Activated naive CD8-positive, alpha-beta T cell treated with anti-CD3 and anti-CD28 coated beads, Interleukin-2, amount 50 U/mL, for 24 hours (primary cell): ENCODE results near the gene MRPL1.
"Not testable (repeated sequence)": the region's sequence is repeated elsewhere in the genome, so short reads cannot be mapped to it uniquely, and the experiment has no call there.

ENCODE experiments used
- ATAC-seq: fragments of 150-1000 bp; cut with Tn5 transposase; one replicate; pipeline ENCODE4 v1.10.0; 2021
- DNase-seq: peaks from one replicate; pipeline ENCODE4 v3.0.0; 2021
- H3K27ac Mint-ChIP-seq: one replicate; pipeline ENCODE4 v1.8.0; 2021; ENCODE audit warnings: mild to moderate bottlenecking, mixed read lengths
- H3K27me3 Mint-ChIP-seq: one replicate; pipeline ENCODE4 v1.8.0; 2021; ENCODE audit warnings: mixed read lengths
- H3K36me3 Mint-ChIP-seq: one replicate; pipeline ENCODE4 v1.8.0; 2021; ENCODE audit warnings: low read depth, mixed read lengths
- H3K4me1 Mint-ChIP-seq: one replicate; pipeline ENCODE4 v1.8.0; 2021; ENCODE audit warnings: mixed read lengths
- H3K4me3 Mint-ChIP-seq: one replicate; pipeline ENCODE4 v1.8.0; 2021; ENCODE audit warnings: mild to moderate bottlenecking, moderate library complexity, mixed read lengths
- H3K9me3 Mint-ChIP-seq: one replicate; pipeline ENCODE4 v1.8.0; 2021; ENCODE audit warnings: mixed read lengths

MRPL1 gene

DNA sequence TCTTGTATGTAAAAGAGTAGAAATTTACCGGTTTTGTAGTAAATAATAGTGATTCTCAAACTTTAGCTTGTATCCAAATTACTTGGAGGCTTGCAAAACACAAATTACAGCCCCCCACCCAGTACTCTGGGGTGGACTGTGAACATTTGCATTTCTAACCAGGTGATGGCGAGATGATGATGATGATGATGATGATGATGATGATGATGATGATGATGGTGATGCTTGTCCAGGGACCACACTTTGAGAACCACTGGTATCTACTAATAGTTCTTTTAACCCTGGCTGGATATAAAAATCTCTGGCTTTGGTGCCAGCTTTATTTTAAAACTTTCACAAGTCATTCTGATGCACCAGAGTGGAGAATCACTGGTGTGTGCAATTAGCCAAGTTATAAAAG, 96.3 kb downstream of the MRPL1 start:
- Mint-ChIP-seq H3K4me3 (no peak overlapping the region), H3K27me3 (no peaks in the 10 kb centered on the region), H3K4me1 (peaks cover 15% of the 10 kb centered on the region), H3K9me3 (no peaks in the 10 kb centered on the region), H3K27ac (no peak overlapping the region), H3K36me3 (peaks cover 10% of the 10 kb centered on the region)
- DNase-seq = no peak
- ATAC-seq = no peak

DNA sequence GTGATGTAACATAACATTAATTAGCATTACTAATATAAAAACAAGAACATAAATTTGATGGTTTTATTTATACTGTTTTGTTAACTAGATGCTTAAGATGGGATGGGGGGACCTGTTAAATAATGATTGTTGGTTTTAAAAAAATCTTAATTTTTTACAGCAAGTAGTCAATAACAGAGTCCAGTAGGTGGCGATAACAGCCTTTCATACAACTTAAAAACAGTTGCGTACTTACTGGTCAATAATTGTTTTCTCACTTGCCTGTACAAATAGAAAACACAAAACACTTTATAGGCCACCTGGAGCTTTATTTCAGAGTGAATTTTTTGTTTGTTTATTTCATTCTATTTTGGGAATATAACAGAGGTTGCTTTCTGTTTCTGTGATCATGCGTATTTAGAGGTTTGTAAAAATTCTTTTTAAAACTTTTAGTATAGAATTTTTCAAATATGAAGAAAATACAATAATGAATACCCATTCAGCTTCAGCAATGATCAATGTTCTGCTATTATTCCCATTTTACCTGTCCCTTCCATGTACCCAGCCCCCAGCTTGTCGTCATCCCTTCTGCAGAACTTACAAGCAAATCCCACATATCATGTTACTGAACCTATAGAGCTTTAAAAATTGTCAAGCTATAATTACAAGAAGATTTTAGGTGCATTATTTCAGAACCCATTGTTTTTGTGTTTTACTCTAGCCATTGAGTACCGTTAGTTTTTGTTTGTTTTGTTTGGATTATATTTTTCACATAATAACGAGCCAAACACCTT, 97.1 kb downstream of the MRPL1 start:
- Mint-ChIP-seq H3K36me3 (peaks cover 5% of the 10 kb centered on the region), H3K4me1 (peaks cover 13% of the 10 kb centered on the region), H3K4me3 (no peak overlapping the region), H3K9me3 (no peaks in the 10 kb centered on the region), H3K27me3 (no peaks in the 10 kb centered on the region), H3K27ac (no peak overlapping the region)
- DNase-seq = no peak
- no peak for ATAC-seq

DNA sequence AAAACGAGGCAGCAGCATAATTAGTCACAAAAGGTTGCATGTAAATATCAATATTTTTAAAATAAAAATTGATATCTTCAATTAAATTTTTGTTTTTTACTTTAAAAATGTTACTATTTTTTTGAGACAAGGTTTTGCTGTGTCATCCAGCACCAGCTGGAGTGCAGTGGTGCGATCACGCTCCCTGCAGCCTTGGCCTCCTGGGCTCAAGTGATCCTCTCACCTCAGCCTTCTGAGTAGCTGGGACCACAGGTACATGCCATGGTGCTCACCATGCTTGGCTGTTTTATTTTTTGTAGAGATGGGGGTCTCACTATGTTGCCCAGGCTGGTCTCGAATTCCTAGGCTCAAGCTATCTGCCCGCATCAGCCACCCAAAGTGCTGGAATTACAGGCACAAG, 97.7 kb downstream of the MRPL1 start:
- no peaks in the 10 kb centered on the region for H3K27me3 Mint-ChIP-seq
- no peak overlapping the region for H3K4me3 Mint-ChIP-seq
- ATAC-seq (no peak), DNase-seq (no peak)
- peaks cover 12% of the 10 kb centered on the region for H3K4me1 Mint-ChIP-seq
- no peaks in the 10 kb centered on the region for H3K9me3 Mint-ChIP-seq
- H3K36me3 Mint-ChIP-seq = peaks cover 4% of the 10 kb centered on the region
- H3K27ac Mint-ChIP-seq = no peak overlapping the region

DNA sequence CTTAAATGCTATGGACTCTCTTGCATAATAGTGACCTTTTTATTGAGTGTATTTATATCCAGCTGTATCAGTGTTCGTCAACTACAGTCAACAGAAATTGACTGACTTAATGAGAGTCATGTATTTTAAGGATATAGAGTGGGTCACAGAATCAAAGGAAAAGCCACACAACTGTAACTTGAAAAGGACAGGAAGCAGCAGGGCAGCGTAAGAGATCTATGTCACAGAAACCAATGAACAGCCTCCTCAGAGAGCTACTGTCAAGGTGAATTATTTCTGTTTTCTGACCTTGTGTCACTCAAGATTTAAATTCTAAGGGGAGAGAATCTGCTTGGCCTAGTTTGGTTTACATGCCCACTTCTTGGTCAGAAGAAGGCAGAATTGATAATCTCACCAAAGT, 100.4 kb downstream of the MRPL1 start:
- Mint-ChIP-seq H3K27ac (no peak overlapping the region), H3K4me1 (no peaks in the 10 kb centered on the region), H3K9me3 (no peaks in the 10 kb centered on the region), H3K4me3 (no peak overlapping the region), H3K27me3 (no peaks in the 10 kb centered on the region), H3K36me3 (no peaks in the 10 kb centered on the region)
- ATAC-seq (no peak), DNase-seq (no peak)

DNA sequence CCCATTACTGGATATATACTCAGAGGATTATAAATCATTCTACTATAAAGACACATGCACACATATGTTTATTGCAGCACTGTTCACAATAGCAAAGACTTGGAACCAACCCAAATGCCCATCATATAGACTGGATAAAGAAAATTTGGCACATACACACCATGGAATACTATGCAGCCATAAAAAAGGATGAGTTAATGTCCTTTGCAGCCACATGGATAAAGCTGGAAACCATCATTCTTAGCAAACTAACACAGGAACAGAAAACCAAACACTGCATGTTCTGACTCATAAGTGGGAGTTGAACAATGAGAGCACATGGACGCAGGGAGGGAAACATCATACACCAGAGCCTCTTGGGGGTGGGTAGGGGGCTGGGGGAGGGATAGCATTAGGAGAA, 111.0 kb downstream of the MRPL1 start:
- ATAC-seq, H3K27ac Mint-ChIP-seq, H3K9me3 Mint-ChIP-seq, H3K4me3 Mint-ChIP-seq, DNase-seq, H3K4me1 Mint-ChIP-seq, H3K36me3 Mint-ChIP-seq: not testable (repeated sequence)
- peaks cover 16% of the 10 kb centered on the region for H3K27me3 Mint-ChIP-seq

DNA sequence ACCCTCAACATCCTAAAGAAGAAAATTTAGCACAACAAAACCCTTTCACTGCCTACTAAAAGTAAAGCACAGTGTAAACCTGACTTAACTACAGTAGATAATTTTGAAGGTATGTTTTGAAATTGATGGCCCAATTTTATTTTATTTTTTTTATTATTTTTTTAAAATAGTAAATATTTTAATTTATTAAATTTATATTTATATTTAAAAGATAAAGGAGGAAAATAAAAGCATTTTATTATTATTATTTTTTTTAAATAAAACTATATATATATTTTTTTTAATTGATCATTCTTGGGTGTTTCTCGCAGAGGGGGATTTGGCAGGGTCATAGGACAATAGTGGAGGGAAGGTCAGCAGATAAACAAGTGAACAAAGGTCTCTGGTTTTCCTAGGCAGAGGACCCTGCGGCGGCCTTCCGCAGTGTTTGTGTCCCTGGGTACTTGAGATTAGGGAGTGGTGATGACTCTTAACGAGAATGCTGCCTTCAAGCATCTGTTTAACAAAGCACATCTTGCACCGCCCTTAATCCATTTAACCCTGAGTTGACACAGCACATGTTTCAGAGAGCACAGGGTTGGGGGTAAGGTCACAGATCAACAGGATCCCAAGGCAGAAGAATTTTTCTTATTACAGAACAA, 120.4 kb downstream of the MRPL1 start:
- not testable (repeated sequence) for H3K27me3 Mint-ChIP-seq, DNase-seq, H3K4me3 Mint-ChIP-seq, H3K36me3 Mint-ChIP-seq, H3K9me3 Mint-ChIP-seq, ATAC-seq, H3K4me1 Mint-ChIP-seq, H3K27ac Mint-ChIP-seq

DNA sequence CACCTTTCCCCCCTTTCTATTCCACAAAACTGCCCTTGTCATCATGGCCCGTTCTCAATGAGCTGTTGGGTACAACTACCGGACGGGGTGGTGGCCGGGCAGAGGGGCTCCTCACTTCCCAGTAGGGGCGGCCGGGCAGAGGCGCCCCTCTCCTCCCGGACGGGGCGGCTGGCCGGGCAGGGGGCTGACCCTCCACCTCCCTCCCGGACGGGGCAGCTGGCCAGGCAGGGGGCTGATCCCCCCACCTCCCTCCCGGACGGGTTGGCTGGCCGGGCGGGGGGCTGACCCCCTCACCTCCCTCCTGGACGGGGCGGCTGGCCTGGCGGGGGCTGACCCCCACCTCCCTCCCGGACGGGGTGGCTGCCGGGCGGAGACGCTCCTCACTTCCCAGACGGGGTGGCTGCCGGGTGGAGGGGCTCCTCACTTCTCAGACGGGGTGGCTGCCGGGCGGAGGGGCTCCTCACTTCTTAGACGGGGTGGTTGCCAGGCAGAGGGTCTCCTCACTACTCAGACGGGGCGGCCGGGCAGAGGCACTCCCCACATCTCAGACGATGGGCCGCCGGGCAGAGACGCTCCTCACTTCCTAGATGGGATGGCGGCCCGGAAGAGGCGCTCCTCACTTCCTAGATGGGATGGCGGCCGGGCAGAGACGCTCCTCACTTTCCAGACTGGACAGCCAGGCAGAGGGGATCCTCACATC, 121.1 kb downstream of the MRPL1 start:
- not testable (repeated sequence) for H3K27me3 Mint-ChIP-seq, DNase-seq, ATAC-seq, H3K9me3 Mint-ChIP-seq, H3K36me3 Mint-ChIP-seq, H3K4me3 Mint-ChIP-seq, H3K4me1 Mint-ChIP-seq, H3K27ac Mint-ChIP-seq

DNA sequence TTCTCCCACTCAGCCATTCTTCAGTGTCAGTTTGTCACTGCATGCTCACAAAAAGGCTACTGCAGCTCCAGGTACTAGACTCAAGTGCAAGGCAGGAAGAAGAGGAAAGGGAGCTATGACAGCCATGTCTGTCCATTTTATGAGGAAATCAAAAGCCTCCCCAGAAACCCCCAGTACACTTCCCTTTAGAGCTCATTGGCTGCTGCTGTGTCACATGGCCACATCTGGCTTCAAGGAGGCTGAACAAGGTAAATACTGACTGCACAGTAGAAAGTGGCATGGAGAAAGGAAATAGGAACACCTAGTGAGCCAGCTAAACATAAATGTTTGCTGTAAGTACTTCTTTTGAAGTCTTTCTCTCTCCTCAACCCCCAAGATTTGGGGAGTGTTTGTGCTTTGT, 127.3 kb downstream of the MRPL1 start:
- H3K36me3 Mint-ChIP-seq = no peaks in the 10 kb centered on the region

DNA sequence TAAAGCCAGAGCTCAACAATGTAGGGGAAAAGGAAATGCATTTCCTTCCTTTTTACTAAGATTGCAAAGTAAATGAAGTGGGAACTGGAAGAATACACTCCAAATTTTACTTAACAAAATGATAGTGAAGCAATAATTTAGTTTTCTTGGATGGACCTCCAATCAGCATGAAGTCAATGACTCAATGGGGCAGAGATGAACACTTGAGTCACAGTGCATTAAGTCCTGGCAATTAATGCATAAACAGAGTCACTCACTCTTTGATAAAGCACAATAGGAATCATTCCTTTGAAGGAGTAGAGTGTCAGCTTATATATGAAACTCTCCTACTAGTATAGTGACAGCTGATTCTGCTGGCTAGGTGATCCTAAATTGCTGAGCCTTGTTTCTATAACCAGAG, 127.8 kb downstream of the MRPL1 start:
- Mint-ChIP-seq H3K9me3 (no peaks in the 10 kb centered on the region), H3K4me3 (no peak overlapping the region), H3K27me3 (peaks cover 4% of the 10 kb centered on the region), H3K4me1 (no peaks in the 10 kb centered on the region), H3K27ac (no peak overlapping the region), H3K36me3 (no peaks in the 10 kb centered on the region)
- DNase-seq (no peak), ATAC-seq (no peak)

More for the DNA sequence above, 127.3 kb downstream of the MRPL1 start:
- ATAC-seq (no peak), DNase-seq (no peak)
- Mint-ChIP-seq H3K27me3 (peaks cover 4% of the 10 kb centered on the region), H3K4me1 (no peaks in the 10 kb centered on the region), H3K4me3 (no peak overlapping the region), H3K27ac (no peak overlapping the region), H3K9me3 (peaks cover 3% of the 10 kb centered on the region)

DNA sequence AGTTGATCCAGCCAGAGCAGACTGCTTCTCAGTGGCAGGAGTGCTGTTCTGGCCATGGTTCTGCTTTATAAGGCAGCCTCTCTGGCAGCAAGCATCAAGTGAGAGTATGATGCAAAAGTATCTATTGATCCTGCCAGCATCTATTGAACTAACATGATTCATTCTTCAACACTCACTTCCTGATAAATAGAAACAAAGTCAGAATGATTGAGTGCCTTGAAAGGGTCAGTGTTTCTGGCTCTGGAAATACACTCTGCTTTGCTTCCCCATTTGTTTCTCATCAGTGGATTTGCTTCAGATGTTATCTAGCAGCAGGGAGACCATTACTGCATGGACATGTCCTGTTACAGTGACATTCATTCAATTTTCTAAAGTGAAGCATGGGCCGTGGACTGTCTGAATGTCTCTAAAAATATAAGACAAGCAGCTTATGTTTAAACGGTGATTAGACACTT, 128.3 kb downstream of the MRPL1 start:
- Mint-ChIP-seq H3K27ac (no peak overlapping the region), H3K4me1 (no peaks in the 10 kb centered on the region), H3K4me3 (no peak overlapping the region), H3K27me3 (peaks cover 4% of the 10 kb centered on the region), H3K9me3 (no peaks in the 10 kb centered on the region), H3K36me3 (no peaks in the 10 kb centered on the region)
- ATAC-seq (no peak), DNase-seq (no peak)

DNA sequence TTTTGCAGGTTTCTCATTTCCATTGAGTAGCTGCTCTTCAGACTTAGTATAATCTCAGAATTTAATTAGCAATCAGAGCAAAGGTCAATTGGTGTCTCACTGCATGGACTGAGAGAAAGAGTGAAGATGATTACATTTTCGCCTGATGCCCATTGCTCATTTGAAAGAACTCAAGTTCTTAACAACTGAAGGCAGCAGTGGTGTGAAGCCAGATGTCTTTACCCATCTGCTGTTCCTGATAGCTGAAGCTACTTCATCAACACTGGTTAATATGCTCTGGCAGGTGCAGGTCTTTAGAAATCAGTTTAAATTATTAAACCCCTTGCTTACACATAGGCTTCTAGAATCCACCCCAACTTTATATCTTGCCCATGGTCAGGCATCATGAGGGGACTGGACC, 130.0 kb downstream of the MRPL1 start:
- no peaks in the 10 kb centered on the region for H3K9me3 Mint-ChIP-seq
- no peaks in the 10 kb centered on the region for H3K4me1 Mint-ChIP-seq
- no peak overlapping the region for H3K27ac Mint-ChIP-seq
- DNase-seq = no peak
- peaks cover 4% of the 10 kb centered on the region for H3K27me3 Mint-ChIP-seq
- H3K4me3 Mint-ChIP-seq = no peak overlapping the region
- no peak for ATAC-seq
- H3K36me3 Mint-ChIP-seq = no peaks in the 10 kb centered on the region

DNA sequence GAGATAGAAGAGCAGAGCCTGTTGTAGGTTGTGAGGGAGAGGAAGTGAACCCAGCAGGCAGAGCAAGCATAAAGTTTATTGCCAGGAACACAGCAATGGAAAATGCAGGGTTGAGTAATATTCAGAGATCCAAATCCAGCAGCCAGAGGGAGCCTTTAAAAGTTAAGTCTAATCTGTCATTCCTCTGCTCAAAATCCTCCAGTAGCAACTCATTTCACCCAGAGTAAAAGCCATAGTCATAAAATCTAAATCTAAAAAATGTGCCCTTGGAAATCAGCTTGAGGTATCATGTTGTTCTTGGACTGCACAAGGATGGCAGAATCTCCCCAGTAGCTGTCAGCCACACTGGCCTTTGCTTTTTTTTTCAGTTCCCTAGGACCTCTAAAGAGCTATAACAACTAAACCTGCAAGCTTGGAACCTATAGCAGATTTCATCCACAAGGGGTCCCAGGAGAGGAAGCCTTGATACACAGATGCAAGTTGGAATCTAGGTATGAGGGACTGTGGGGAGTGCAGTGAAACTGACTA, 131.6 kb downstream of the MRPL1 start:
- Mint-ChIP-seq H3K36me3 (no peaks in the 10 kb centered on the region), H3K4me1 (no peaks in the 10 kb centered on the region), H3K9me3 (no peaks in the 10 kb centered on the region), H3K27ac (no peak overlapping the region), H3K27me3 (no peaks in the 10 kb centered on the region), H3K4me3 (no peak overlapping the region)
- ATAC-seq (peak; percentile 49), DNase-seq (no peak)

DNA sequence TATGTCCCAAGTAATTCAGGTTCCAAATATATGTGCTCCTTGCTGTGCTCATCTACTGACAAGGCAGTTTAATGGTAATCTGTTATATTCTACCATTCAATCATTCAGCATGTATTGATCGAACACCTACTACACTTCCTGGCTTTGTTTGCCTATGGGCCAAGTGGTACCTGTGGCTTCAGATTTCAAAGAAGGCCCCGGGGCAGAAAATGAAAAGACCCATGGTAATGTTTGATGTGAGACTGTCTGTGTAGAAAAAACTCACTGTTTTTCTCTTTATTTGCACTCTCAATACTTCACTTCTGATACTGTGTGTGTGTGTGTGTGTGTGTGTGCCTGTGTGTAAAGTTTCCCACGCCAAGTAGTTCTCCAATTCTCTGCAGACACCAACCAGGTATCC, 133.4 kb downstream of the MRPL1 start:
- H3K4me1 Mint-ChIP-seq = no peaks in the 10 kb centered on the region
- H3K4me3 Mint-ChIP-seq = no peak overlapping the region
- no peak for ATAC-seq

DNA sequence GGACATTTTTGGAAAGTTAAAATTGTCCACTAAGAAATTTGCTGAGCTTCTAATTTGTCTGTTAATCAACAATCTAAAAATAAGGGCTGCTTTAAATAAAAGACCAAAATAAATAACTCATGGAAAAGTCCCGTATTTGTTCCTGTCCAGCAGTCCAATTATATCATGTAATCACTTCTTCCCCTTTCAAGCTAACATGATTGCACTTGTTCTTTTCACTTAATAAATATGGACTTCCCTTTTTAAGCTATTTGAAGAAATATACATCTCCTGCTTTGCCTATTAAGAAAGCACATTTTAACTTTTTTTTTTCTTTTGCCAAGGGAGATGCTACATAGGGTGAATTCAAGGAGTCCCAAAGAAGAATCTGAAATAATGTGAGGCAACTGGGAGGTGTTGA, 138.9 kb downstream of the MRPL1 start:
- Mint-ChIP-seq H3K9me3 (no peaks in the 10 kb centered on the region), H3K36me3 (no peaks in the 10 kb centered on the region), H3K27me3 (peaks cover 4% of the 10 kb centered on the region), H3K4me3 (no peak overlapping the region), H3K27ac (no peak overlapping the region), H3K4me1 (no peaks in the 10 kb centered on the region)
- ATAC-seq (no peak), DNase-seq (no peak)

More for the DNA sequence above, 133.4 kb downstream of the MRPL1 start:
- H3K27me3 Mint-ChIP-seq = no peaks in the 10 kb centered on the region
- H3K9me3 Mint-ChIP-seq = no peaks in the 10 kb centered on the region
- H3K36me3 Mint-ChIP-seq = no peaks in the 10 kb centered on the region
- no peak for DNase-seq
- H3K27ac Mint-ChIP-seq = no peak overlapping the region

DNA sequence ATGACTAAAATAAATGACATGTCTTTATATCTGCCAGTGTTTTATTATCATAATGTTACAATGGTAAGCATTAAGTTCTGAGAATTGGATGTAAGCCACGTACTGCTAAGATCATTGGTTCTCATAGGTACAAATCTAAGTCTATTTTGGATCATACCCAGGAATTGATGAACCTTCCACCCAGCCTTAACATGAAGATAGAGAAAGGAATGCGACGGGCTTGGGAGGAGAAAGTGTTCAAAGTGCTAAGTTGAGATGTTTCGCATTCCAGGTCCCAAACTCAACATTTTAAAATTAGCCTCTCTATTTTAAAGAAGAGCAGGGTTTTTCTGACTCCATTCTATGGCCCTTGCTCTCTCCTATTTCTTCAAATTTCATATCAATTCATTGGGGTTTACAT, 139.6 kb downstream of the MRPL1 start:
- no peaks in the 10 kb centered on the region for H3K4me1 Mint-ChIP-seq
- H3K4me3 Mint-ChIP-seq = no peak overlapping the region
- no peaks in the 10 kb centered on the region for H3K9me3 Mint-ChIP-seq
- DNase-seq = no peak
- no peaks in the 10 kb centered on the region for H3K36me3 Mint-ChIP-seq
- H3K27ac Mint-ChIP-seq = no peak overlapping the region
- H3K27me3 Mint-ChIP-seq = peaks cover 4% of the 10 kb centered on the region
- ATAC-seq = no peak
